ENCODE results near the gene NEDD4L. TPM values are rescaled to one million over a fixed set of nuclear protein-coding genes. Genes with fewer than 3 reads are reported as not detected.

Gene NEDD4L
- total and polyA plus RNA-seq, 2 donors (not counting 1 experiment from before 2014, with no cell fraction given): 10.3 to 25.7 TPM

- Mint-ChIP-seq H3K4me3 (no peak overlapping the region), H3K27me3 (no peaks in the 10 kb centered on the region), H3K4me1 (peaks cover 12% of the 10 kb centered on the region), H3K9me3 (ENCODE audit: insufficient read depth) (no peaks in the 10 kb centered on the region), H3K27ac (no peak overlapping the region)
- CTCF ChIA-PET: interaction anchor here (1.2 kb wide), 1 partner anchor 142 kb away, joined by 6 read pairs; no protein-coding TSS in a partner anchor
- DNase-seq (no peak), ATAC-seq (ENCODE audit: low read depth) (no peak)
- Histone ChIP-seq H3K36me3 (replicated peaks in 1 of 2; ENCODE audit: control extremely low read depth in 1 of 2, control insufficient read depth in 1 of 2, extremely low read depth in 1 of 2, insufficient read depth in 2 of 2, low read length in 1 of 2) (no peaks in the 10 kb centered on the region), H3K4me2 (replicated peaks; ENCODE audit: low read depth, low read length, poor library complexity, severe bottlenecking) (no peak overlapping the region), H3K27me3 (replicated peaks in 1 of 4; ENCODE audit: control extremely low read depth in 1 of 4, control insufficient read depth in 3 of 4, insufficient read depth in 4 of 4, low read length in 3 of 4) (no peaks in the 10 kb centered on the region), H3K9ac (ENCODE audit: low read length) (no peak overlapping the region), H2AFZ (ENCODE audit: insufficient read depth, low read depth, low read length, poor library complexity, severe bottlenecking) (no peak overlapping the region), H3K4me1 (ENCODE audit: control insufficient read depth in 2 of 2, insufficient read depth in 2 of 2, low read length in 2 of 2) (peaks cover 0 to 7% of the 10 kb centered on the region in 2 donors), H3K9me3 (ENCODE audit: control extremely low read depth in 1 of 3, control insufficient read depth in 2 of 3, insufficient read depth in 1 of 3, low read length in 2 of 3) (no peaks in the 10 kb centered on the region), H3K4me3 (ENCODE audit: control extremely low read depth in 1 of 5, extremely low read depth in 1 of 5, insufficient read depth in 1 of 5, low read depth in 2 of 5, low read length in 4 of 5) (no peak overlapping the region), H3K79me2 (ENCODE audit: control insufficient read depth, insufficient read depth, low read length) (no peaks in the 10 kb centered on the region), H4K20me1 (ENCODE audit: control insufficient read depth, insufficient read depth, low read length, poor library complexity, severe bottlenecking) (no peaks in the 10 kb centered on the region), H3K27ac (ENCODE audit: low read length in 2 of 2) (no peak overlapping the region)
- TF ChIP-seq CTCF (IDR thresholded peaks at IDR 0.05): no peak
- no peak for TF ChIP-seq EZH2 (IDR thresholded peaks at IDR 0.05; ENCODE audit: borderline replicate concordance, insufficient read depth, low read depth, low read length, poor library complexity, severe bottlenecking)
- intact Hi-C loops (cut with micrococcal nuclease): no loop called here
- POLR2A ChIA-PET: no interaction called here
- WGBS (ENCODE audit: insufficient coverage): 87% methylated on average over 4 of the region's 5 CpGs
Measured at GRCh38 chr18:58322464-58322863, 278.4 kb downstream of the NEDD4L start.

GRCh38 chr18:58323866-58324762 lies 280.1 kb downstream of the NEDD4L start:
- no peaks in the 10 kb centered on the region for H4K20me1 ChIP-seq (ENCODE audit: control insufficient read depth, insufficient read depth, low read length, poor library complexity, severe bottlenecking)
- no peak for ATAC-seq (ENCODE audit: low read depth)
- TF ChIP-seq CTCF (IDR thresholded peaks at IDR 0.05) (no peak), EZH2 (IDR thresholded peaks at IDR 0.05; ENCODE audit: borderline replicate concordance, insufficient read depth, low read depth, low read length, poor library complexity, severe bottlenecking) (no peak)
- WGBS (ENCODE audit: insufficient coverage): 96% methylated on average over 7 of the region's 15 CpGs
- no peaks in the 10 kb centered on the region for H3K27me3 Mint-ChIP-seq
- H3K9me3 ChIP-seq (ENCODE audit: control extremely low read depth in 1 of 3, control insufficient read depth in 2 of 3, insufficient read depth in 1 of 3, low read length in 2 of 3): no peaks in the 10 kb centered on the region
- POLR2A ChIA-PET: no interaction called here
- H3K9me3 Mint-ChIP-seq (ENCODE audit: insufficient read depth): no peaks in the 10 kb centered on the region
- peaks cover 0 to 3% of the 10 kb centered on the region in 2 donors for H3K4me1 ChIP-seq (ENCODE audit: control insufficient read depth in 2 of 2, insufficient read depth in 2 of 2, low read length in 2 of 2)
- no peak overlapping the region for H3K27ac ChIP-seq (ENCODE audit: low read length in 2 of 2)
- H3K4me3 ChIP-seq (ENCODE audit: control extremely low read depth in 1 of 5, extremely low read depth in 1 of 5, insufficient read depth in 1 of 5, low read depth in 2 of 5, low read length in 4 of 5): no peak overlapping the region
- no peak overlapping the region for H3K9ac ChIP-seq (ENCODE audit: low read length)
- H3K36me3 ChIP-seq (replicated peaks in 1 of 2; ENCODE audit: control extremely low read depth in 1 of 2, control insufficient read depth in 1 of 2, extremely low read depth in 1 of 2, insufficient read depth in 2 of 2, low read length in 1 of 2): no peaks in the 10 kb centered on the region
- H3K27me3 ChIP-seq (replicated peaks in 1 of 4; ENCODE audit: control extremely low read depth in 1 of 4, control insufficient read depth in 3 of 4, insufficient read depth in 4 of 4, low read length in 3 of 4): no peaks in the 10 kb centered on the region
- no peak for DNase-seq
- H3K4me1 Mint-ChIP-seq: peaks cover 7% of the 10 kb centered on the region
- intact Hi-C loops (cut with micrococcal nuclease): no loop called here
- no peak overlapping the region for H3K4me2 ChIP-seq (replicated peaks; ENCODE audit: low read depth, low read length, poor library complexity, severe bottlenecking)
- H3K27ac Mint-ChIP-seq: no peak overlapping the region
- no peaks in the 10 kb centered on the region for H3K79me2 ChIP-seq (ENCODE audit: control insufficient read depth, insufficient read depth, low read length)
- CTCF ChIA-PET: no interaction called here
- no peak overlapping the region for H3K4me3 Mint-ChIP-seq
- no peak overlapping the region for H2AFZ ChIP-seq (ENCODE audit: insufficient read depth, low read depth, low read length, poor library complexity, severe bottlenecking)

All from B cell (primary cell).